ENCODE results near the gene RPA3.

DNA sequence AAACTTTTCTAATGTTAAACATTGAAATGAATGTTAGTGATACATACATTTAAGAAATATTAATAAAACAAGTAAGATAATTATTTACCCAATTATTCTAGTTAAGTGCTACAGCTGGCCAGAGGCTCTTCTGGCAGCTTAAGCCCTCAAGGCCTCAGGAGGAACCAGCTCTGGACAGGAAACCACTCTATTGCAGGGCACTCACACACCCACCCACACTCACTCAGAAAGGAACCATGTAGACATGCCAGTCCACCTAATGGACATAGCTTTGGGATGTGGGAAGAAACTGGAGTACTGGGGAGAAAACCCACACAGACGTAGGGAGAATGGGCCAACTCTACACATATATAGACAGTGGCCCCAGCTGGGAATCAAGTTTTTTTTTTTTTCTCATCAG is 49.7 kb downstream of the RPA3 start:
- TF ChIP-seq, protein P1, sequence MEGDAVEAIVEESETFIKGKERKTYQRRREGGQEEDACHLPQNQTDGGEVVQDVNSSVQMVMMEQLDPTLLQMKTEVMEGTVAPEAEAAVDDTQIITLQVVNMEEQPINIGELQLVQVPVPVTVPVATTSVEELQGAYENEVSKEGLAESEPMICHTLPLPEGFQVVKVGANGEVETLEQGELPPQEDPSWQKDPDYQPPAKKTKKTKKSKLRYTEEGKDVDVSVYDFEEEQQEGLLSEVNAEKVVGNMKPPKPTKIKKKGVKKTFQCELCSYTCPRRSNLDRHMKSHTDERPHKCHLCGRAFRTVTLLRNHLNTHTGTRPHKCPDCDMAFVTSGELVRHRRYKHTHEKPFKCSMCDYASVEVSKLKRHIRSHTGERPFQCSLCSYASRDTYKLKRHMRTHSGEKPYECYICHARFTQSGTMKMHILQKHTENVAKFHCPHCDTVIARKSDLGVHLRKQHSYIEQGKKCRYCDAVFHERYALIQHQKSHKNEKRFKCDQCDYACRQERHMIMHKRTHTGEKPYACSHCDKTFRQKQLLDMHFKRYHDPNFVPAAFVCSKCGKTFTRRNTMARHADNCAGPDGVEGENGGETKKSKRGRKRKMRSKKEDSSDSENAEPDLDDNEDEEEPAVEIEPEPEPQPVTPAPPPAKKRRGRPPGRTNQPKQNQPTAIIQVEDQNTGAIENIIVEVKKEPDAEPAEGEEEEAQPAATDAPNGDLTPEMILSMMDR (optimal IDR thresholded peaks at IDR 0.05 in 1 of 3, IDR thresholded peaks at IDR 0.05 in 1 of 3, conservative IDR thresholded peaks at IDR 0.05 in 1 of 3; ENCODE audit: extremely low read depth in 1 of 3, insufficient read depth in 2 of 3, low read length in 3 of 3) = no peak
- TF ChIP-seq EZH2 (IDR thresholded peaks at IDR 0.05; ENCODE audit: low read length) = no peak
